GM19239 (cell line): ENCODE measurements around the gene GLRX.
A peak's percentile ranks its signal among the peaks of the same experiment; 100 is the strongest.

Experiments used
- DNase-seq: peaks from one replicate; pipeline ENCODE4 v3.0.0; 2011; ENCODE audit warnings: low spot score; ENCODE audit not compliant: insufficient read length
- FAIRE-seq: peaks from 2 replicates; lab custom pipeline; 2011; peaks lifted over from hg19 to GRCh38; lab: Jason Lieb, UNC

Gene GLRX

GRCh38 chr5:95786821-95787418, 35.6 kb downstream of the GLRX start:
- DNase-seq: no peak
- FAIRE-seq: no peak

GRCh38 chr5:95784514-95785302, 37.8 kb downstream of the GLRX start:
- FAIRE-seq (no peak), DNase-seq (no peak)

- FAIRE-seq (no peak), DNase-seq (no peak)
Observed at GRCh38 chr5:95783661-95784060, 38.9 kb downstream of the GLRX start.

- DNase-seq: no peak
- FAIRE-seq: no peak
Observed at GRCh38 chr5:95782181-95782580, 40.3 kb downstream of the GLRX start.

- FAIRE-seq (peak; percentile 83), DNase-seq (peak; percentile 46)
Observed at GRCh38 chr5:95781101-95781583, 41.4 kb downstream of the GLRX start.

GRCh38 chr5:95780597-95780996, 41.9 kb downstream of the GLRX start:
- FAIRE-seq (no peak), DNase-seq (no peak)

- no peak for DNase-seq
- no peak for FAIRE-seq
Observed at GRCh38 chr5:95779611-95780010, 42.9 kb downstream of the GLRX start.

GRCh38 chr5:95778713-95779436, 43.7 kb downstream of the GLRX start:
- no peak for FAIRE-seq
- no peak for DNase-seq

GRCh38 chr5:95777441-95777840, 45.1 kb downstream of the GLRX start:
- DNase-seq (no peak), FAIRE-seq (no peak)

GRCh38 chr5:95773335-95774059, 49.0 kb downstream of the GLRX start:
- FAIRE-seq: no peak
- no peak for DNase-seq

- DNase-seq (no peak), FAIRE-seq (no peak)
Observed at GRCh38 chr5:95771892-95772291, 50.6 kb downstream of the GLRX start.

- DNase-seq: no peak
- no peak for FAIRE-seq
Observed at GRCh38 chr5:95770830-95771708, 51.5 kb downstream of the GLRX start.

- FAIRE-seq: no peak
Observed at GRCh38 chr5:95768731-95769130, 53.8 kb downstream of the GLRX start.

GRCh38 chr5:95763941-95764340, 58.6 kb downstream of the GLRX start:
- FAIRE-seq (no peak), DNase-seq (no peak)

More at GRCh38 chr5:95768731-95769130, 53.8 kb downstream of the GLRX start:
- no peak for DNase-seq
